K562 (cell line): ENCODE results near the gene ZFP82. TPM values are rescaled to one million over a fixed set of nuclear protein-coding genes. Genes with fewer than 3 reads are reported as not detected.
A peak's percentile ranks its signal among the peaks of the same experiment; 100 is the strongest.

Experiments used
- ATAC-seq: fragments of 200-7000 bp; cut with Tn5 transposase; 3 replicates; pipeline ENCODE4 v1.9.1; 2020; ENCODE audit warnings: moderate library complexity
- BruUV-seq: library from RNA; stranded (reverse); fragments of 400-500 nt; replicated peaks from 2 replicates; lab custom pipeline; 2021; lab: Mats Ljungman, UMichigan
- CTCF ChIA-PET: fragments of 300-600 bp; formaldehyde crosslinking; extraction: SDS; loops from one replicate; lab custom pipeline; 2021; ENCODE audit warnings: low intra/inter-chr PET ratio; lab: Yijun Ruan, JAX
- POLR2A ChIA-PET: fragments of 300-600, 350-650 bp; sonication (Branson Sonifier 250); formaldehyde crosslinking; extraction: SDS; loops from one replicate; lab custom pipeline; 2021; ENCODE audit warnings: antibody characterized with exemption, inconsistent platforms; lab: Yijun Ruan, JAX
- DNase-seq, 4 experiments: peaks; one replicate each; pipeline versions ENCODE4 v3.0.0 to v3.0.0-alpha.2; 2011 to 2018; ENCODE audit warnings: low spot score in 3 of 4, mixed read lengths in 3 of 4; ENCODE audit errors: extremely low read depth in 1 of 4
- FAIRE-seq: peaks from 2 replicates; lab custom pipeline; 2011; peaks lifted over from hg19 to GRCh38; lab: Jason Lieb, UNC
- H2AFZ ChIP-seq: 2 replicates; pipeline ENCODE4 v1.6.0; 2011; ENCODE audit warnings: low read depth, low read length, control low read depth, inconsistent platforms
- H3K27ac ChIP-seq: fragments of 200-600 bp; 3 replicates; pipeline ENCODE4 v1.8.0; 2011; ENCODE audit warnings: low read depth, mild to moderate bottlenecking, control low read depth, inconsistent platforms, low read length, moderate library complexity, mixed read lengths; ENCODE audit errors: extremely low read depth
- H3K27me3 ChIP-seq, 2 experiments: fragments of 300-600 bp in 1 of 2; 2 replicates in 1 of 2; 3 replicates in 1 of 2; pipeline versions ENCODE4 v1.6.0 to v1.8.0; 2011; ENCODE audit warnings: inconsistent platforms in 2 of 2, low read length in 2 of 2, mild to moderate bottlenecking in 1 of 2, mixed read lengths in 1 of 2, moderate library complexity in 1 of 2; ENCODE audit not compliant: control insufficient read depth in 2 of 2, insufficient read depth in 2 of 2
- H3K36me3 ChIP-seq: fragments of 300-600 bp; 3 replicates; pipeline ENCODE4 v1.8.0; 2011; ENCODE audit warnings: mild to moderate bottlenecking, low read length, inconsistent platforms; ENCODE audit not compliant: control insufficient read depth, insufficient read depth
- H3K4me1 ChIP-seq, 2 experiments: fragments of 200-600 bp in 1 of 2; replicated peaks in 1 of 2; 2 replicates in 1 of 2; 3 replicates in 1 of 2; pipeline versions ENCODE4 v1.5.1 to v1.8.0; 2011; ENCODE audit warnings: inconsistent platforms in 2 of 2, low read length in 2 of 2, mild to moderate bottlenecking in 1 of 2, mixed read lengths in 1 of 2, moderate library complexity in 1 of 2; ENCODE audit not compliant: control insufficient read depth in 2 of 2, insufficient read depth in 2 of 2
- H3K4me2 ChIP-seq: 2 replicates; pipeline ENCODE4 v1.6.1; 2011; ENCODE audit warnings: low read length, control low read depth, inconsistent platforms, mixed read lengths; ENCODE audit not compliant: insufficient read depth
- H3K4me3 ChIP-seq: fragments of 200-600 bp; sonication (generic), shearing (Covaris generic); 2 replicates; pipeline ENCODE4 v1.5.1; 2016; ENCODE audit warnings: control low read depth, inconsistent platforms
- H3K79me2 ChIP-seq: fragments of 200-600 bp; 3 replicates; pipeline ENCODE4 v1.8.0; 2011; ENCODE audit warnings: low read length, inconsistent platforms; ENCODE audit not compliant: control insufficient read depth, insufficient read depth
- H3K9ac ChIP-seq, 2 experiments: 2 replicates each; pipeline versions ENCODE4 v1.6.0 to v1.6.1; 2011; ENCODE audit warnings: low read depth in 2 of 2, low read length in 2 of 2, control low read depth in 1 of 2, inconsistent platforms in 1 of 2, mild to moderate bottlenecking in 1 of 2, mixed read lengths in 1 of 2; ENCODE audit not compliant: insufficient read depth in 1 of 2
- H3K9me1 ChIP-seq: one replicate; pipeline ENCODE4 v1.6.0; 2011; ENCODE audit warnings: inconsistent platforms, mild to moderate bottlenecking, low read length, moderate library complexity; ENCODE audit not compliant: control insufficient read depth, insufficient read depth
- H3K9me3 ChIP-seq: replicated peaks from 2 replicates; pipeline ENCODE4 v1.5.1; 2011; ENCODE audit warnings: low read depth, low read length, inconsistent platforms; ENCODE audit not compliant: control insufficient read depth, insufficient read depth
- H4K20me1 ChIP-seq: replicated peaks from 2 replicates; pipeline ENCODE4 v1.6.1; 2011; ENCODE audit warnings: low read length, inconsistent platforms, mixed read lengths; ENCODE audit not compliant: control insufficient read depth, insufficient read depth
- EGR1 ChIP-seq: fragments of 450-650 bp; conservative IDR thresholded peaks from 2 replicates; pipeline ENCODE4 v1.6.1; 2017; ENCODE audit warnings: mild to moderate bottlenecking
- ETV6 ChIP-seq, 3 experiments: fragments of 150-350 bp in 1 of 3; sonication (generic) in 1 of 3; formaldehyde crosslinking in 1 of 3; IDR thresholded peaks; 2 replicates each; pipeline versions ENCODE4 v1.6.1 to v1.8.0; 2014 to 2022; ENCODE audit warnings: borderline replicate concordance in 2 of 3, low read depth in 2 of 3, antibody characterized with exemption in 1 of 3, low read length in 1 of 3, mild to moderate bottlenecking in 1 of 3, missing genetic modification reagents in 1 of 3
- NFIC ChIP-seq: fragments of 450-650 bp; IDR thresholded peaks from 2 replicates; pipeline ENCODE4 v1.6.1; 2017; ENCODE audit warnings: mild to moderate bottlenecking, inconsistent platforms
- NFYB ChIP-seq: IDR thresholded peaks from 2 replicates; pipeline ENCODE4 v1.6.1; 2011; ENCODE audit warnings: mild to moderate bottlenecking, moderate library complexity; ENCODE audit not compliant: insufficient read length; ENCODE audit errors: extremely low read depth
- ZNF75A ChIP-seq: fragments of 450-650 bp; formaldehyde crosslinking; IDR thresholded peaks from 2 replicates; pipeline ENCODE4 v1.4.0; 2020; ENCODE audit warnings: mild to moderate bottlenecking
- WGBS: fragments of 100-300 bp; shearing (Covaris generic); methylation state at CpG from one replicate; pipeline ENCODE4 v1.1.6; 2016; ENCODE audit warnings: low coverage, mixed read lengths; ENCODE audit not compliant: insufficient coverage; ENCODE audit errors: missing lambda C conversion rate; 5-methylcytosine and 5-hydroxymethylcytosine counted together
- in situ Hi-C: fragments of 300-500 bp; cut with MboI; formaldehyde crosslinking; loops from 4 replicates; pipeline ENCODE4 v1.15.0; 2018; ENCODE audit warnings: inconsistent platforms, mixed read lengths
- intact Hi-C: fragments of 100-400 bp; cut with micrococcal nuclease; formaldehyde crosslinking; loops from 2 replicates; pipeline ENCODE4 v1.14.2; 2022
- polyA plus RNA-seq, 8 experiments: library from polyadenylated mRNA; depleted of rRNA in 4 of 8; stranded (reverse) in 5 of 8; unstranded in 3 of 8; fragments of >200 nt; fragmentation: Nextera tagmentation in 2 of 8; fragmentation: Illumina TruSeq in 1 of 8; extraction: Ambion mirVana in 2 of 8; extraction: Trizol in 1 of 8; gene quantifications; 2 replicates each; pipeline versions ENCODE4 v1.2.1 to v1.2.3, GENCODE V29; 2011 to 2014; ENCODE audit warnings: inconsistent platforms in 1 of 8, missing spikeins in 1 of 8
- total RNA-seq, 7 experiments: library from RNA; depleted of rRNA in 6 of 7; stranded (reverse); fragments of >200 nt in 6 of 7; fragmentation: Illumina TruSeq in 2 of 7; extraction: Trizol in 2 of 7; gene quantifications; 2 replicates each; pipeline versions ENCODE4 v1.2.1 to v1.2.3, GENCODE V29; 2011 to 2021; ENCODE audit warnings: low replicate concordance in 1 of 7

The ZFP82 gene
- total and polyA plus RNA-seq, 9 of the 15 experiments (the other 6 are each of a cell fraction or from before 2014, with no cell fraction given), result 2.2 to 7.0 (median 3.0) TPM

GRCh38 chr19:36417752-36418286 lies 625 bp downstream of the ZFP82 start:
- WGBS, result 2% methylated on average over 25 of the region's 25 CpGs
- H3K4me2 ChIP-seq, result peak overlapping the region; percentile 72
- BruUV-seq, result no TSS peak
- DNase-seq, result peak in 3 of 4 experiments; percentile 5 to 10 (median 9)
- peak overlapping the region; percentile 73; the same call in 2 of the 3 replicates for H3K27ac ChIP-seq
- H3K27me3 ChIP-seq, result no peaks in the 10 kb centered on the region
- H3K79me2 ChIP-seq, result peaks cover 25% of the 10 kb centered on the region
- in situ Hi-C loops, result no loop called here
- no peaks in the 10 kb centered on the region for H3K9me1 ChIP-seq
- TF ChIP-seq ZNF75A (CRISPR knock-in tag) (no peak), NFIC (no peak), EGR1 (0 out of 2 replicates have a peak, but pooled peaks have one; percentile 24), ETV6 (IDR thresholded peaks at IDR 0.05; ENCODE audit: borderline replicate concordance in 1 of 2, low read depth in 2 of 2, low read length in 1 of 2) (no peak), ETV6 (CRISPR knock-in tag; IDR thresholded peaks at IDR 0.05; ENCODE audit: borderline replicate concordance) (no peak), NFYB (no peak)
- peak; percentile 54 for ATAC-seq
- ChIA-PET CTCF (no interaction called here), POLR2A (no interaction called here)
- FAIRE-seq, result no peak
- H2AFZ ChIP-seq, result peak overlapping the region; percentile 88
- intact Hi-C loops, result no loop called here
- H4K20me1 ChIP-seq, result no peaks in the 10 kb centered on the region
- peak overlapping the region; percentile 46 for H3K4me3 ChIP-seq
- H3K4me1 ChIP-seq, result peaks cover 2 to 21% of the 10 kb centered on the region in 2 experiments; a peak in 2 of 5 replicates
- no peaks in the 10 kb centered on the region for H3K36me3 ChIP-seq
- peak overlapping the region; percentile 65 to 88 for H3K9ac ChIP-seq
- H3K9me3 ChIP-seq, result peaks cover 4% of the 10 kb centered on the region; the same call in 1 of the 2 replicates
